AG20443 (cell line): ENCODE results near the gene WWC1.

ENCODE experiments used
- DNase-seq: peaks from one replicate; pipeline ENCODE4 v3.0.0; 2012; ENCODE audit warnings: low spot score, mixed read lengths

The WWC1 gene

DNA sequence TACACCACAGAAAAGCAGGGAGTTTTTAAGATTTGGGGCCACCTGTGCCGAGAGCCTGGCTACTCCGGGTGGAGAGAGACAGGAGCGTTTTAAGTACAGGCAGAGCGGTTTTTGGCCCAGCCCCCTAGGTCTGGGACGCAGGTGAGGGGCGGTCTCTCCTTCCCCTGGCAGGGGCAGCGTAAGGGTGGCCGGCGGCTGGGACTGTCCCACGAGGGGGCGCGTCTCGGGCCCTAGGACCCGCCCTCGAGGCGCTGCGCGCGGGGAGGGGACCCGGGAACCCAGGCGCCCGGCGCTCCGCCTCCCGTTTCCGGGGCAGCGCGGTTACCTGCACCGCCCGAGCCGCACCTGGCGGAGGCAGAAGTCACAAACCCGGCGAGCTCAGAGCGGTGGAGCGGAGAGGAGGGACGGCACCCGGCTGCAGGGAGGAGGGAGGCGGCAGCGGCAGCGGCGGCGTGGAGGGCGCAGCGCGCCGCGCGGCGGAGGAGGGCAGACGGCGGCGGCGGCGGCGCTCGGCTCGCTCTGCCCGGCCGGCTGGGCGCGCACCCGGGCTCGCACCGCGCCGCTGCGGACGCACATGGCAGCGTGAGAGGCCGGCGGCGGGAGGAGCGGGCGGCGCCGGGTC, at the start of gene WWC1:
TSS of gene WWC1 (plus strand) at position 304 of the 622 bp plus-strand sequence. CDS start 508 bp downstream, outside the sequence.
- DNase-seq = peak; percentile 86

DNA sequence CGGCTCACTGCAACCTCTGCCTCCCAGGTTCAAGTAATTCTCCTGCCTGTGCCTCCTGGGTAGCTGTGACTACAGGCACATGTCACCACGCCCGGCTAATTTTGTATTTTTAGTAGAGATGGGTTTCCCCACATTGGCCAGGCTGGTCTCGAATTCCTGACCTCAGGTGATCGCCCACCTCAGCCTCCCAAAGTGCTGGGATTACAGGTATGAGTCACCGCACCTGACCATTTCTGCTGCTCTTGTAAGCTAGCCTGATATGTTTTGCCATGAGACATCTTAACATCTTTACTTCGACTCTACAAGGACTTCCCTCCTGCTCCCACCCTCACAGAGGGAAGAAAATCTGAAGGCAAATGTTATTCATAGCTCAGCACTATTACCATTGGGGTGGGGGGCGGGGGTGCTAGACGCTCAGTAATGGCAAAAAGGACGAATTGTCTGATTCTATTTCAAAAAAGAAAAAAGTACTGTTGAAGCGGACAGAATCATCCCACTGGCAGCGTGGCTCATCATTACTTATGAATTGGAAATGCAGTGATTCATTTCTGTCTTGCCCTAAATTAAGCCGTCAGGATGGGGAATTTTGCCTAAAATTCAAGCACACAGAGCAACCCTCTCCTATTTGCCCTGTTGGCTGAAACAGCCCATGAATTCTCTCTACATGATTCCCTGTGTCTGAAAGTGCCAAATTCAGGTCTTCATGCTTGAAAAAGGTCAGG, 46.4 kb upstream of the WWC1 start:
- peak; percentile 66 for DNase-seq

DNA sequence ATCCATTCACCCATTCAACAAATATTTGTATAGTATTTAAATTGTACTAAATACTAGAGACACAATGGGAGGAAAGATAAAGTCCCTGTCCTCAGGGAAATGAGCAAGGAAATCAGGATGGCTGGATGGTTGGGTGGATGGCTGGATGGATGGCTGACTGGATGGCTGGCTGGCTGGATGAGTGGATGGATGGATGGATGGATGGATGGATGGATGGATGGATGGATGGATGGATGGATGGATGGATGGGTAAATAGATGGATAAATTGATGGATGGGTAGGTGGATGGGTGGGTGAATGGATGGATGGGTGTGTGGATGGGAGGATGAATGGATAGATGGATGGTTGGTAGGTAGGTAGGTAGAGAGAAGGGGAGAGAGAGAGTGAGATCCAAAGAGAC, 41.5 kb upstream of the WWC1 start:
- DNase-seq = no peak

DNA sequence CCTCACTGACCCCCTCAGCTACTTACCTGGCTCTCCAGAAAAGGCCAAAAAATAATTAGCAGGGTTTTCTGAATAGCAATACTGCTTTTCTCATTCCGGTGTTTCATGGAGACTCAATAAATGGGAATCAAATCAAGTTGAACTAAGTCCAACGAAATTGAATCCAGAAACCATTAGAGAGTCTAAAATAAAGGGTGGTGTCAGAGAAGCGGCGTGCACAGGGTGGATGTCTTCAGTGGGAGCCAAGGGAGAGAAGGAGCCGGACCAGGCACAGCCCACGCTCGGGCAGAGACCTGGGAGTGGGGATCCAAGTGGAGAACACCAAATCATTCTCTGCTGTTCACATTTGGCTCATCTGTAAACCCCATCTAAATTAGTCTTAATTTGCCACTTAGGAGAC, 40.2 kb upstream of the WWC1 start:
- DNase-seq = no peak

DNA sequence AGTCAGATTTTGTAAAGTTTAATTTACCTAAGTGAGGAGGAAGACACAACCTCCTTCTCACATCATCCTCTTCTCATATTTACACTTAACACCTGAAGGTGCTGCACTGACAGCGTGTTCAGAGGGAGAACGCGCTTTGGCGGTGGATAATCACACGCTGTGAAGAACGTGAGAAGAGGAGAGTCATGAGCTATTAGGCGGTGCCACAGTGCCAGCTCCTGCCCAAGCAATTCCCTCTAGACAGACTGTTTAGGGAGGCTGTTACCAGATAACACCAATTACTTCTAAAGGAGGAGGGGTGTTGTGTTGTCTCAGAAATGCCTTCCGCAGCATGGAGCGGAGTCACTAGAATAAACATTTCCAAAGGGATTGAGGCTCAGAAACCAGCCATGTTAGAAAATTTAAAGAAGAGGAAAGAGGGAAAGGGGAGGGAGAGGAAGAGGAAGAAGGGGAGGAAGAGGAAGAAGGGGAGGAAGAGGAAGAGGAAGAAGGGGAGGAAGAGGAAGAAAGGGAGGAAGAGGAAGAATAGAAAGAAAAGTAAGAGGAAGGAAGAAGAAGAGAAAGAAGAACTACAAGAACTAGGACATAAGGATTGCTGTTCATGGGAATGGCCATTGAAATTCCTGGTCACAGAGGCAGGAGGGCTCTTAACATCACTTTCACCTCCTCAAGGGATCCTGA, 37.3 kb upstream of the WWC1 start:
- DNase-seq = no peak

DNA sequence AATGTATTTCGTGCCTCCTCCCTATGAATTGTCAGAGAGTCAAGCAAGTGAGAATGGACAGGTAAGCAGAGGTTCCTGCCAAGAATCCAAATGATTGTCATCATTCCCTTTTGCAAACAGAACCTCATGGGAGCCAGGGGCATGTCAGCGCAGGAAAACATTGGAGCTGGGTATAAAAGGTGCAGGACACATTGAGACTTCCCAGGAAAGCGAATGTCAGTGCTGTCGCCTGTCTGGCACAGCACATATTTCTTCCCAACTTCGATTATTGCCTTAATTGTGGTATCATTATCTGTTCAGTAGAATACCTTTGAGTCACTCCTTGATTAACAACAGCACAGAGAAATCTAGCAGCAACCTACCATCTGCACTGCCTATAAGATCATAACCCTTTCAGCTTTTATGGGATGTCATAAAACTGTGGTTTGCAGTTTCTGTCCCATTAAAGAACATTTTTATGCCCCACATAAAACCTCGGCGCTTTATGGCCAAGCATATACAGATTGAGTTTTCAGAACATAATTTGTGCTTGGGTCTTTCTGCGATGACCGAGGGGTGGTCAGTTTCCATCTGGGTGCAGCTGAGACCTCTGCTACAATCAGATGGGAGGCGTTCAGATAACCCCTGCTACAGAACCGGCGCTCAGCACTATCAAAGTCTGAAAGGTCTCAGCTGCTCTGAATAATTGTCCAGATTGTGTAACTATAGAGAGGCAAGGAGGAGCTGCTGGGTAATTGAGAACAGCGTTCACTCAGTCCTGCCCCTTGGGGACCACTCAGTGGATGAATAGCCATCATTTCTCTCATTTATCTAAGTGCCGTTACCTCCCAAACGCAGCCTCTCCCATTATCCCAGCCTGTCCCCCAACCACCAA, 30.9 kb upstream of the WWC1 start:
- DNase-seq = no peak

DNA sequence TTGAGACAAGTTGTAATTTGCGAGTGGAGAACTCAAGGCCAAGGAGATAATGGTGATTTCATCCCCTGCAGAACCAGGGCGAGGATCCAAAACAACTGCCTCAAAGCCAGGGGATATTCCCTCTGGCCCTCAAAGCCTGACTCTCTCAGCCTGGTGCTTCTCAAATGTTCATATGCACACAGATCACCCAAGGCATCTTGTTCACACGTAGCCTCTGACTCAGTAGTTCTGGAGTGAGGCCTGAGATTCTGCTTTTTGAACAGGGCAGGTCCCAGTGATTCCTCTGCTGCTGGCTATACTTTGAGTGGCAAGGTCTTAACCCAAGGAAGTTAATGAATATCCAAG, 30.2 kb upstream of the WWC1 start:
- DNase-seq = no peak

DNA sequence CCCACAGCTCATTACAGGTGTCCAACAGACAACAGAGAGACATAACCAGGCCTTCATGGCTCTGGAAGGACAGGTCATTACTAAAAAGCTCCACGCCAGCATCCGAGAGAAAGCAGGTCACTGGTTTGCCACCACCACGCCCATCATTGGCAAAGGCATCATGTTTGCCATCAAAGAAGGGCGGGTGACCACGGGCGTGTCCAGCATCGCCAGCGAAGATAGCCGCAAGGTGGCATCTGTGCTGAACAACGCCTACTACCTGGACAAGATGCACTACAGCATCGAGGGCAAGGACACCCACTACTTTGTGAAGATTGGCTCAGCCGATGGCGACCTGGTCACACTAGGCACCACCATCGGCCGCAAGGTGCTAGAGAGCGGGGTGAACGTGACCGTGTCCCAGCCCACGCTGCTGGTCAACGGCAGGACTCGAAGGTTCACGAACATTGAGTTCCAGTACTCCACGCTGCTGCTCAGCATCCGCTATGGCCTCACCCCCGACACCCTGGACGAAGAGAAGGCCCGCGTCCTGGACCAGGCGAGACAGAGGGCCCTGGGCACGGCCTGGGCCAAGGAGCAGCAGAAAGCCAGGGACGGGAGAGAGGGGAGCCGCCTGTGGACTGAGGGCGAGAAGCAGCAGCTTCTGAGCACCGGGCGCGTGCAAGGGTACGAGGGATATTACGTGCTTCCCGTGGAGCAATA, 29.3 kb upstream of the WWC1 start:
- no peak for DNase-seq

DNA sequence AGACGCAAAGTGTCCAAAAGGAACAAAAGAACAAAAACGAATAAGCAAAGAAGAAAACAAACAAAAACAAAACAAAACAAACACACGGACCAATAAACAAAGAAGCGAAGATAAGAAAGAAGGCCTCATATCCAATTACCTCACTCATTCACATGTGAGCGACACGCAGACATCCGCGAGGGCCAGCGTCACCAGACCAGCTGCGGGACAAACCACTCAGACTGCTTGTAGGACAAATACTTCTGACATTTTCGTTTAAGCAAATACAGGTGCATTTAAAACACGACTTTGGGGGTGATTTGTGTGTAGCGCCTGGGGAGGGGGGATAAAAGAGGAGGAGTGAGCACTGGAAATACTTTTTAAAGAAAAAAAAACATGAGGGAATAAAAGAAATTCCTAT, 28.3 kb upstream of the WWC1 start:
- DNase-seq = no peak

DNA sequence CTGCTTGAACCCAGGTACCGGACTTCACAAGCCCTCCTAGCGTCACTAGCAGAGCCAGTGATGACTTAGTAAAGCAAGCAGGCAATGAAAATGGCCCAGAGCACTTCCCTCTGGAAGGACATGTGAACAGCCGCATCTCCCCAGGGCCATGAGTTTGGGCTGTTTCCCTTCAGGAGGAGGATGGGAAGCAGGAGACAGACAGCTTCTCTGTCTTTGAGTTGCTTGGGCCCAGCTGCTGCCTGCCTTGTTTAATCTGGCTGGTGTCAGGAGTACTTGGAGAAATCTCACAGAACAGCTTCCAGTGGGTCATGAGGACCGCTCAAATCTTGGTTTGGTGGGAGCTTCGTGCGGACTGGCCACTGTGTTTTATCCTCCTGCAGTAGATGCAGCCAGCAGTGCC, 25.4 kb upstream of the WWC1 start:
- DNase-seq = no peak

DNA sequence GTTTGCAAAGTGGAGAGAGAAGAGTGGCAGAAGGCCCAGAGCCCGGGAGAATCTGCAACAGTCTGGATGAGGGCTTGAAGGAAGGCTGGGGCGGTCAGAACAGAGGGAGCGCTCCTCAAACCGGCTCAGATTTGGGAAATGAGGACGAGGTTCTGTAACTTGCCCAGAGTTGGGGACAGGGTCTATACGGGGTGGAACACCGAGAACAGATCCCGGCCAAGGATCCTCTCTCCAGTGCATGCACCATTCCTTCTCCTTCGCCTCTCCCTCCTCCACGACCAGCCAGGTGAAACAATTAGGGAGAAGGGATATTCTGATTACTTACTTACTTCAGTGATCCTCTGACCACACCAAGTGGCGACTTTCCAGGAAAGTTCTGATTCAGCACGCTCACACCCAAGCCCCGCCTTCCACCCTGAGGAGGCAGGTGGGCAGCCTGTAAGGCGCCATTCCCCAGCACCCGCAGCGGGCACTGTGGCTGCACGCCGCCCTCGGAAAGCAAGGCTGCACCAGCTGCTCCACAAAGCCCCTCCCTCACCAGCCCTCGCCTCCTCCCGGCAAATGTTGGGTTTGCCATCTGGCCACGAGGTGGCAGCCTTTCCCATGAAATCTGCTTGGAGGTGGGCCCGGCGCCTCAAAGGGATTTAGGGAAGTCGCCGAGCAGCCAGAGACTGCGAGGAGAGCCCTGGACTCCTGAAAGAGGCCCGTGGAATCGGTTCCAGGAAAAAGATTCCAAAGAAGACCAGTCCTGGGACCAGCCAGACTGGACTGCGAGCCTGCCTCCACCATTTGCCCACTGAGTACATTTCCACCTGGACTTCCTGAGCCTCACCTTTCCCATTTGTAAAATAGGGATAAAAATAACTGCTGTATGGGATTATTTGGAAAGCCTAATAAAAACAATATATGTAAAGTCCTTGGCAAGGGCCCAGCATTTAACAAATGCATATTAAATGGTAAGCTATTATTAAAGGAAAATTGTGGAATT, 22.2 kb upstream of the WWC1 start:
- DNase-seq = peak; percentile 92

DNA sequence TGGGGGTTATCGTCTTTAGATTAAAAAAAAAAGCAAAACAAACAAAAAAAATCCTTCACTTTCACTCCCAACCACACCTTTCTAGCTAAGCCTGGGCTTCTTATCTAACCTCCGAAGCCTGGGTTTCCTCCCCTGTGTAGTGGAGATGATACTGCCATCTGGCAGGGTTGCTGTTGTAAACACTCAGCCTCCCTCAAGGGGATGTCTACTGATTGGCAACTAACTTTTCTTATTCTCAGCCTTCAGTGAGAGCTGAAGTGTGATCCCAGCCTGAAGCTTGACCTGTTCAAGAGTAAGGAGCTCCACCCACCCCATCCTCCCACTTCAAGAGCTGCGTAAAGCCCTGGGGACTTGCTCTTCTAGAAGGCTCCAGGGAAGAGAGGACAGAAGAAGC, 21.5 kb upstream of the WWC1 start:
- no peak for DNase-seq

DNA sequence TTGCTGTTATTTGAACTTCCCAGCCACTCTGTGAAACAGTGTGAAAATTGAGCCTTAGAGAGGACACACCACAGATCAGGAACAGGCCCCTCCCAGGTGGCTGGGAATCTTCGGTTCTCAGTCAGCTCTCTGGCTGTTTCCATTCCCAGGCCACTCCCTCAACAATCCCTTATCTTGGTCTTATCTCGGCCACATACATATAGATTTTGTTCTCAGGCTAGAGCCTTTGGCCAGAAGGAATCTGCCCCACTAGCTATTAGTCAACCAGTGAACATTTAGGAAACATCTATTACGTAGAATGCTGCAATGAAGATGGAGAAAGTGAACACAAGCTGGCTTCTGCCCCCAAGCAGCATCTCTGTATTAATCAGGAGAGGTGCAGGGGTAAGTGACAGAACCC, 21.0 kb upstream of the WWC1 start:
- DNase-seq = no peak

DNA sequence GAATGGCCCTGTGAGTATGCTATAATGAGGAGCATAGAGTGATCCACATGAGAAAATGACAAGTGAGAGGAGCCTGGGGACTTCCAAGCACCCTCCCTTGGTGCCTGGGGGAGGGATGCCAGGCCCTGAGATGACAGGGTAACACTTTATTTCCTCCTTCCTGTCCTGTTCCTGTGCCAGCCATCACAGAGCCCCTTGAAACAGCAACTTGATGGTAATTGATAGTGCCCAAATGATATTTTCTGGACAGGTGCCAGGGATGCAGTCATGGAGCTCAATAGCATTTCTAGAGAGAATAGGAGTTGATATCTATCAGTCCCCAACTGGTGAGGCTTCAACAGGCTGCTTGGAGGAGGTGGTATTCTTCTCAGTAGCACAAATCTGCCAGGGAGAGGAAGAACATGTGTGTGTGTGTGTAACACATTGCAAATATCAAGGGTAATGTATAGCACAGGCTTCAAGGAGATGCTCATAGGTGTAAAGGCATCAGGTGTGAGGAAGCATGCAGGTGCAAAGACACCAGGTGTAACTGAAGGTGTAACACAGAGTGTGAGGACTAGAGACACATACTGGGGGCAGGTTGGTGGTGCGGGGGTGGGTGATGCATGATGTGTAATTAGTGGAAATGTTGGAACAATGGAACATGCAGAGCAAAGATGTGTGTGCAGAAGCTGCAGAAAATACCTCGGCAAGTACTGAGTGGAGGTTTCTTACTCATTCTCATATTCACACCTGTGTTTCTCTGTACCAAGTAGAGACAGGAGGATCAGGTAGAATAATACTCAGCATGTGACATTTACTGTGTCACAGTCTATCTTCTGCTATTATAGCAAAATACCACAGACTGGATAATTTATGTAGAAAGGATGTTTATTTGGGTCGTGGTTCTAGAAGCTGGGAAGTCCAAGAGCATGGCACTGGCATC, 18.1 kb upstream of the WWC1 start:
- no peak for DNase-seq

DNA sequence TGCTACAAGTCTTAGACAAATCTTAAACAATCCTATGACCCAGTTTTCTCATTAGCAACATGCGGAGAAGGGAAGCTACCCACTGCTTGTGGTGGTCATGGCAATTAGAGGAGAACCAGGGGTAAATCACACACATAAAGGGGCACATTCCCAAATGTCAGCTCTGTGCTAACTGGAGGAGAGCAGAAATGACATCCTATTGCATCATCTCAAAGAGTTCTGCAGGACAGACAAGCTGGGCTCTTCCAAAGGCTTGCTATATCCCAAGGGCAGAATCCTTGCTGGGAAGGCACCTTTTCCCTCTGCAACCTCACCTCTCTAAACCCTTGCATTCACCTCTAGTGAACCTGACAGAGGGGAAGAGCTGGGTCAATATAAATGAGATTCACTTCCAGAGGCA, 17.0 kb upstream of the WWC1 start:
- no peak for DNase-seq

DNA sequence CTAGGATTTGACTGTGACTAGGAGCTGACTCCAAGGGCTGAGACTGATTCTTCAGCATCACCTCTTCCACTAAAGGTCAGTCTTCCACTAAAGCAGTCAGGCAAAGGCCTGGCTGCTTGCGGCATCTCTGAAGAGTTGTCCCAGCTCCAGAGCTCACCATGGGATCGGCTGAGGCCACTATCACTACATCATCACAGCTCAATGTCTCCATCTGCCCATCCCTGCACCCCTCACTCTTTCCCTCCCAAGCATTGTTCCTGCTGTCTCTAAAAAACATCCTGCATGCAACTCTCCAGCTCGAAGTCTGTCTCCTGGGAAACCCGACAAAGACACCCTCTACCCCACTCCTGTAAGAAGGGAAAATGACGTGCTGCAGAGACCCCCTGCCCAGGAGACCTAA, 15.5 kb upstream of the WWC1 start:
- no peak for DNase-seq

DNA sequence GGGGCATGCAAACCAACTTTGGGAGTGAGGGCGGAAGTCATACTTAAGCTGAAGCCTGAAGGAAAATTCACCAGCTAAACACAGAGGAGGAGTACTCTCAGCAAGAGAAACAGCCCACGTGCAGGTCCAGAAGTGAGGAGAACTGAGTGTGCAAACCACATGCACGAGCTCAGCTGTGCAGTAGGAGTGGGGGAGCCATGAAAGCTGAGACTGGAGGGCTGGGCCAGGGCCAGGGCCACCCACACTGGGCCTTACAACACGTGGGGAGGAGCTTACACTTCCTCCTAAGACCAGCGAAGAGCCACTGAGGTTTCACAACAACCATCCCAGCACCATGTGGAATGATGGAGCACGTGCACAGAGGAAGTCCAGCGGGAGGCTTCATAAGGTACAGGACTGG, 9.3 kb upstream of the WWC1 start:
- DNase-seq = peak; percentile 72

DNA sequence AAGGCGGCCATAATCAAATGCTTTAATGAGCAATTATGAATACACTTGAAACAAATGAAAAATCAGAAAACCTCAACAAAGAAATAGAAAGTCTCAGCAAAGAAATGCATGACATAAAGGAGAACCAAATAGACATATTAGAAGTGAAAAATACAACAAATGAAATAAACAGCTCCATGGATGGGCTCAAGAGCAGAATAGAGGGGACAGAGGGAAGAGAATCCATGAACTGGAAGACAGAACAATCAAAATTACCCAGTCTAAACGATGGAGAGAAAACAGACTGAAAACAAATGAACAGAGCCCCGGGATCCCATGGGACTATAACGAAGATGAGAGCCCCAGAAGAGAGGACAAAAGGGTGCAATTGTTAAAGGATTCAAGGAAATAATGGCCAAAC, 6.6 kb upstream of the WWC1 start:
- DNase-seq = no peak

DNA sequence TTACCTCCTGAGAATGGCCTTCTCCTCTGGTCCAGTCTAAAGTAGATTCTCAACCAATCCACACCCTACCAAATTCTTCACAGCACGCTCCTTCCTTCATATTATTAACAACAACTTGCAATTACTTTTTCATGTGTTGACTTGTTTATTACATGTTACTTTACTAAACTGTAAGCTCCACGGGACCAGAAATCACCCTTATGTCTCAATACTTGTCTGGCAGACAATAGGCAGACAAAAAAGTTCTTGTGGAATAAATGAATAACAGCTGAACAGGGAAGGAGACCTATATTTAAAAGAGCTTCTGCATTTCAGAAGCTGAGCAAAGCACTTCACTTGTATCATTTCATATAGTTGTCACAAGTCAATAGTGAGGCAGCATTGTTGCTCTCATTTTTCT, 5.7 kb upstream of the WWC1 start:
- no peak for DNase-seq

DNA sequence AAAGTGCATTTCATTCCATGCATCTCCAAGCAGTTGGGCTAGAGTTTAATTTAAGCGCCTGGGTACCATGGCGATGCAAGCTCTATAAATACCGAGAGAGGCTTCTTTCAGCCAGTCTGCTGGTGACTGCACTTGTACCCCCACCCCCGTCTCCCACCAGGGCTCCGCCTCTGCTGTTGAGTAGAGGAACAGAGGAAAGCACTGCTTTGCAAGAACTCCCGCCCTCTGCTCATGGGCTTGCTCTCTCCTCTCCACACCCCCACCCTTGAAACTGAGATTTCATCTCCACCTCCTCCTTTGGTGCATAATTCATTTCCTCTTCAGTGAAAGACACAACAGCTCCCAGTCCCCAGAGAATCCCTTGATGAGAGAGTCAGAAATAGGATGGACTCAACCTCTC, 5.1 kb upstream of the WWC1 start:
- no peak for DNase-seq
